ENCODE results near the gene SHH. TPM values are rescaled to one million over a fixed set of nuclear protein-coding genes. Genes with fewer than 3 reads are reported as not detected.

Gene SHH
- total RNA-seq, 1 donor from 2014 or later = 0.11 TPM

GRCh38 chr7:155857141-155857540 lies 44.9 kb upstream of the SHH start:
- Mint-ChIP-seq H3K4me3 (ENCODE audit: unreplicated experiment) (no peak overlapping the region), H3K27ac (ENCODE audit: unreplicated experiment) (no peak overlapping the region), H3K9me3 (ENCODE audit: unreplicated experiment) (peaks cover 6% of the 10 kb centered on the region), H3K4me1 (ENCODE audit: unreplicated experiment) (peaks cover 10% of the 10 kb centered on the region), H3K36me3 (ENCODE audit: unreplicated experiment) (no peaks in the 10 kb centered on the region), H3K27me3 (ENCODE audit: unreplicated experiment) (peaks cover 12% of the 10 kb centered on the region)
- DNase-seq (ENCODE audit: extremely low spot score, unreplicated experiment) = peak; percentile 56
- no peak for TF ChIP-seq CTCF (IDR thresholded peaks at IDR 0.05)

- H3K4me1 Mint-ChIP-seq (ENCODE audit: unreplicated experiment) = peaks cover 6% of the 10 kb centered on the region
- no peak for TF ChIP-seq CTCF (IDR thresholded peaks at IDR 0.05)
- H3K9me3 Mint-ChIP-seq (ENCODE audit: unreplicated experiment) = peaks cover 6% of the 10 kb centered on the region
- peak; percentile 54 for DNase-seq (ENCODE audit: extremely low spot score, unreplicated experiment)
- H3K27me3 Mint-ChIP-seq (ENCODE audit: unreplicated experiment) = peaks cover 12% of the 10 kb centered on the region
- H3K4me3 Mint-ChIP-seq (ENCODE audit: unreplicated experiment) = no peak overlapping the region
- no peak overlapping the region for H3K27ac Mint-ChIP-seq (ENCODE audit: unreplicated experiment)
- no peaks in the 10 kb centered on the region for H3K36me3 Mint-ChIP-seq (ENCODE audit: unreplicated experiment)
These were observed 44.4 kb upstream of the SHH start for GRCh38 chr7:155856656-155857055.

GRCh38 chr7:155852426-155853301 lies 40.4 kb upstream of the SHH start:
- DNase-seq (ENCODE audit: extremely low spot score, unreplicated experiment) = peak; percentile 62
- TF ChIP-seq CTCF (IDR thresholded peaks at IDR 0.05) = no peak
- Mint-ChIP-seq H3K36me3 (ENCODE audit: unreplicated experiment) (no peaks in the 10 kb centered on the region), H3K9me3 (ENCODE audit: unreplicated experiment) (peaks cover 6% of the 10 kb centered on the region), H3K27me3 (ENCODE audit: unreplicated experiment) (peaks cover 14% of the 10 kb centered on the region), H3K4me3 (ENCODE audit: unreplicated experiment) (no peak overlapping the region), H3K27ac (ENCODE audit: unreplicated experiment) (no peak overlapping the region), H3K4me1 (ENCODE audit: unreplicated experiment) (no peaks in the 10 kb centered on the region)

- peak; percentile 81 for DNase-seq (ENCODE audit: extremely low spot score, unreplicated experiment)
- no peaks in the 10 kb centered on the region for H3K36me3 Mint-ChIP-seq (ENCODE audit: unreplicated experiment)
- no peak overlapping the region for H3K4me3 Mint-ChIP-seq (ENCODE audit: unreplicated experiment)
- H3K27ac Mint-ChIP-seq (ENCODE audit: unreplicated experiment) = no peak overlapping the region
- no peak for TF ChIP-seq CTCF (IDR thresholded peaks at IDR 0.05)
- H3K27me3 Mint-ChIP-seq (ENCODE audit: unreplicated experiment) = peaks cover 14% of the 10 kb centered on the region
- no peaks in the 10 kb centered on the region for H3K4me1 Mint-ChIP-seq (ENCODE audit: unreplicated experiment)
- H3K9me3 Mint-ChIP-seq (ENCODE audit: unreplicated experiment) = peaks cover 6% of the 10 kb centered on the region
These were observed 39.6 kb upstream of the SHH start for GRCh38 chr7:155851892-155852291.

- peak; percentile 70 for DNase-seq (ENCODE audit: extremely low spot score, unreplicated experiment)
- H3K9me3 Mint-ChIP-seq (ENCODE audit: unreplicated experiment) = peaks cover 6% of the 10 kb centered on the region
- no peak for TF ChIP-seq CTCF (IDR thresholded peaks at IDR 0.05)
- no peak overlapping the region for H3K27ac Mint-ChIP-seq (ENCODE audit: unreplicated experiment)
- H3K4me3 Mint-ChIP-seq (ENCODE audit: unreplicated experiment) = no peak overlapping the region
- H3K4me1 Mint-ChIP-seq (ENCODE audit: unreplicated experiment) = no peaks in the 10 kb centered on the region
- peaks cover 14% of the 10 kb centered on the region for H3K27me3 Mint-ChIP-seq (ENCODE audit: unreplicated experiment)
- no peaks in the 10 kb centered on the region for H3K36me3 Mint-ChIP-seq (ENCODE audit: unreplicated experiment)
These were observed 38.8 kb upstream of the SHH start for GRCh38 chr7:155850766-155851678.
